NCI-H524 (cell line): ENCODE results near the gene RASAL3.
"Not testable (repeated sequence)": the region's sequence is repeated elsewhere in the genome, so short reads cannot be mapped to it uniquely, and the experiment has no call there.

Source experiments
- DNase-seq, 2 experiments: peaks; one replicate each; lab custom pipeline; 2025; lab: John Stamatoyannopoulos, UW

The RASAL3 gene

GRCh38 chr19:15473821-15474220 lies 9.5 kb upstream of the RASAL3 start:
- DNase-seq, result not testable (repeated sequence)

DNA sequence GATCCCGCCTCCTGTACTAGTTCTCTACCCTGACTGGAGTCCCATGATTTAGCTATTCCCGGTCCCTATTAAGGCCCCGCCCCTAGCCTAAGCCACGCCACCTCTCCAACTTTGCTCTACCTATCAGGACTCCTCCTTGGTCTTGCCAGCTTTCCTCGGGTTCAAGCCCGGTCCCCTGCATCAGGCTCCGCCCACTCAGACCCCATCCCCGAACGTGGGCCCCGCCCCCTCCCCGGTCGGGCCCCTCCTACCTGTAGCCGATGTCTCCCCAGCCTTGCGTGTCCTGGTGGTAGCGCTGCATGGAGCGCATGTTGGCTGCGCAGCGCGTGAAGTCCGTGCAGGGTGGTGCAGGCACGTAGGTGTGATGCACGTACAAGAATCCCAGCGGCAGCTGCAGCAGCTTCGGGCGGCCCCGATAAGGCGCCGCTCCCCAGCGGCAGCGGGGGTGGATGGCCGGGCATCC lies 7.3 kb upstream of the RASAL3 start:
- no peak for DNase-seq

DNA sequence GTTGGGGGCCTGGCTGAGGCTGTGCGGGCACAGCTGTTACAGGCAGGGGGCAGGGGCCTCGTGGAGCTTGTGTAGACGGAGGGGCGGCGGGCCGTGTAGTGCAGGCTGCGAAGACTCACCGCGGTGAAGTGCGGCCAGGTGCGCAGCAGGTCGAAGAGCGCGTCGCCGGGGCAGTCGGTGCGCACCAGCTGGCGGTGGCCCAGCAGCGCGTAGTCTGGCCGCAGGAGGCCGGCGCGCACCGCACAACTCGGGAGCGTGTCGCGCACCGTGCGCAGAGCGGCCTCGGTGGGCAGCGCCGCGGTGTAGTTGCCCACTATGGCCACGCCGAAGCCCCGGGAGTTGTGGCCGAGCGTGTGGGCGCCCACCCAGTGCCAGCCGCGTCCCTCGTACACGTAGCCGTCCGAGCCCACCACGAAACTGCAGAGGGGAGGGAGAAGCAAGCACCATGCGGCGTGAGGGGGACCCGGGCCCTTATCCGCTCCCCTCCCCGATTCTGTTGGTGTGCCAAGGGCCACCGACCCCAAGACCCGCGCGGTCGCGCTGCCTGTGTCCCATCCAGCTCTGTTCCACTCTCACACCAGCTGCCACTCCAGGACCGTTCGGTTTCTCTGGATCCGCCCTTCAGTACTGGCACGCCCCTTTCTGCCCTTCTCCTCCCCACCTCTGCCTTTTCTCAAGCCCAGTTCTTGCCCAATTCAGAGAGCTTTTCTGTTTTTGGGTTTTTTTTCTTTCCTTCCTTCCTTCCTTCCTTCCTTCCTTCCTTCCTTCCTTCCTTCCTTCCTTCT lies 5.4 kb upstream of the RASAL3 start:
- no peak for DNase-seq

DNA sequence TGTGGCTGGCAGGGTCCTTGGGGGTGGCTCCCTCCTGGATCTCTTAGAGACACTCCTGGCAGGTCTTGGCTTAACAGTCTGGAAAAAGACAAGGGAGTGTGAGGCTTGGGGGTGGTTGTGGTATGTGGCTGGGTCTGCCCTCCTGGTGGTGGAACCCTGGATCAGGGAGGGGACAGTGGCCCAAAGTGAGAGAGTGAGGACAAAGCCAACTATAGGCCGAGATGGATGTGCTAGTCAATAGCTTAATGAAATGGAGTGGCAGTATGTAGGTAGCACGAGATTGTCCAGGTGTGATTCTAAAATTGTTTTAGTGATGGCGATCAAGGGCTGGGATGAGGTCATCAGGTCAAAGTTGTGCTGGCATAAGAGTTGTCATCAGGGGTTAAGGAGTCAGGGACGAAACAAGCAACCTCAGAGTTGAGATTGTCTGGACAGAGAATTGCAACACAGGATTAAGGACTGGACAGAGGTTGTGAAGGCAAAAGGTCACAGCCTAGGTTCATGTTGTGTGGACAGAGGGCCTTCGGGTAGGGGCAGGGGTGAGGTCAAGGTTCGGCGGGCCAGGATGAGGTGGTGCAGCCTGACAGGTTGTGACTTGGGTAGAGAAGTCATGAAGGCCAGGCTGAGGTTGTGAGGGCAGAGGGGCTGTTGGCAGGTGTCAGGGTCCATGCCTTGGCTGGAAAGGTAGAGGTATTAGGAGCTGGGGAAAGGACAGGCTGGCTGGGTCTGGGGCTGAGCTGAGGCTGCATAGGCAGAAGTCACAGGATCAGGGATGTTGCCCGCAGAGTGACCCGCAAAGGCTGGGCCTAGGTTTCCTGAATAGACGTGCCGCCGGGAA lies 4.5 kb upstream of the RASAL3 start:
- DNase-seq, result no peak

DNA sequence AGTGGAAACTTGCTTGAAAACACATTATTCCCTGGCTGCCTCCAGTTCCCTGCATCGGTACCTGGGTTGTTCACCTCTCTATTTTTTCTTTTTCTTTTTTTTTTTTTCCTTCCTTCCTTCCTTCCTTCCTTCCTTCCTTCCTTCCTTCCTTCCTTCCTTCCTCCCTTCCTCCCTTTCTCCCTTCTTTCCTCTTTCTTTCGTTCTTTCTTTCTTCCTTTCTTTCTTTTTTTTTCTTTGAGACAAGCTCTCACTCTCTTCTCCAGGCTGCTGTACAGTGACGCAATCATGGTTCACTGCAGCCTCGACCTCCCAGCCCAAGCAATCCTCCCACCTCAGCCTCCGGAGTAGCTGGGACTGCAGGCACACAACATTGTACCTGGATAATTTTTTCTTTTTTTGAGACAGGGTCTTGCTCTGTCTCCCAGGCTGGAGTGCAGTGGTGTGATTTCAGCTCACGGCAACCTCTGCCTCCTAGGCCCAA lies 3.4 kb upstream of the RASAL3 start:
- DNase-seq, result no peak

DNA sequence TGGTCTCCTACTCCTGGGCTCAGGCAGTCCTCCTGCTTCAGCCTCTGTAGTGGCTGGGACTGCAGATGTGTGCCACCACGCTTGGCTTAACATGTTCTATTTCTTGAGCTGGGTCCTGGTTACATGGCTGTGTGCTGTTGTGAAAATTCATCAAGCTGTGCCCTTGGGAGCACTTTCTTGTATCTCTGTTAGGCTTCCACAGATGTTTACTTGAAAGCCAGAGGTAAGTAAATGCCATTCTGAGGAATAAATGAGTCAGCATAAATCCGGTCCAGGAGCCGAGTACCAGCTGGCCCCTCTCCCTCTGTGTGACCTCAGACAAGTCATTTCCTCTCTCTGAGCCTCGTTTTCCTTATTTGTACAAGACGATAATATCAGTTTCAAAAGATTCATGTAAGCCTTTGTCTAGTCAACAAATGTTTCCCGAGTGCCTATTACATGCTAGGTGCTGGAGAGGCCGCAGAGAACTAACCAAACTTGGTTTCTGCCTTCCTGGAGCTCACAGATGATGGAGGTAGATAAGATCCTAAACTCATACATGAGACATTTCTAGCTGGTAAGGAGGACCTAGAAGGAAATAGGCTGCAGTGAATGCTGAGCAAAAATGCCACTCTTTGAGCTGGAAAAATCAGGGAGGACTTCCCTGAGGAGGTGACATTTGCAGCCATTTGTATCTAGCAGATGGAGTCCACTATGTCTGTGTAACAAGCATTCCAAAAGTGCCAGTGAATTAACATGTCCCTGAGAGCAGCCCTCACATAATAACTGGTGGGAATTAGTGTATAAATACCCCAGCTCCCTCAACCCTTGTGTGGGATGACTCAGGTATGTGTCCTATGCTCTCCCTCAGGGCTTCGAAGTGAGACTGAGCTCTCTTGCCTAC lies 2.7 kb upstream of the RASAL3 start:
- no peak for DNase-seq

DNA sequence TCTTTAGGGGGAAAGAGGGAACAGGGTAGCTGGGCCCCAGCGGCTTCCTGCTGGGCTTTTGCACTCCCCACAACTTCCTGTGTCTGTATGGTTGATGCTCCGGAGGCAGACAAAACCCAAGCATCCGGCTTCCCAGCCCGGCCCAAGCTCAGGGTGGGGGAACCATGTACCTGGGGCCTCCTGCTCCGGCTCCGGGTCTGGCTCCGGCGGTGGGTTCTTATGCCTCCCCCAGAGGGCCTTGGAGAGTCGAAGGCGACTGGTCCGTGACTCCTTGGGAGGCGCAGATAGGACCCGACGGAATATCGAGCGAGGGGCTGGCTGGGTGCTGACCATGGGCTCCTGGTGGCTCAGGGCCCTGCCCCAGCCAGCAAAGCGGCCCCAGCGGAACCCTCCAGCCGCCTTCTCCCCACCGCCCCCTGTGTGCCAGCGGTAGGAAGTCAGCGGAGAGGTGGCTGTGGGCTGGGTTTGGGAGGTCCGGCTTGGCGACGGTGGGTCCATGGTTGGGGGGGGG lies 428 bp downstream of the RASAL3 start:
- DNase-seq, result no peak

DNA sequence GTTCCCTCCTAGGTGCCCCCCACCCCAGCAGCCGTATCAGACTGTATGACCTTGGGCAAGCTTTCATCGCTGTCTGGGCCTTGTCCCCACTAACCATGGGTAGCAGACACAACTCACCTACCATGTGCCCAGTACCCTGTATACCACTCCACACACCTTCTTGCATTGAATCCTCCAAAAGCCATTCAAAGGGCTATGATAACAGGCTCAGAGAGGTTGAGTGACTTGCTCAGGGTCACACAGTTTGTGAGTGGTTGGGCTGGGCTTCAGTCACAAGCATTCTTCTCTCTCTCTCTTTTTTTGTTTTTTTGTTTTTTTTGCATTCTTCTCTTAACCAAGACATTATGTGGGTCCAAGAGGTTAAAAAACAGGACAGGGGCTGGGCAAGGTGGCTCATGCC lies 2.6 kb downstream of the RASAL3 start:
- no peak for DNase-seq

- no peak for DNase-seq
Measured at GRCh38 chr19:15457701-15458484, 6.5 kb downstream of the RASAL3 start.

- DNase-seq, result peak in 1 of 2 experiments; percentile 12
Measured at GRCh38 chr19:15456871-15457700, 7.3 kb downstream of the RASAL3 start.

DNA sequence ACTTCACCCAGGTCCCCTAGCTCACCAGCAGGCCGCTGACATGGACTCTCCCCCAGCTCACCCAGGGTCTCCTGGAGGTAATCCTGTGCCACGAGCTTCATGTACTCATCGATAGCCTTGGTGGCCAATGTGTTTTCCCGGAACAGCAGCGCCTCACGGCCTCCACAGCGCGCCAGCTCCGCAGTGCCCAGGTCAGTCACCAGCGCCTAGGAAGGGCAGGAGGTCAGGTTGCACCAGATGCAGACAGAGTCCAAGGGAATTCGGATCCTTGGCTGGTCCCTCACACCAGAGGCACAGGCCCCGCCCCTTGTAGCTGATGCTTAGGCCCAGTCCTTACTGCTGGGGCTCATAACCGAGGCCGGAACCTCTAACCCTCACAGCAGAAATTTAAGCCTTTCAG lies 7.9 kb downstream of the RASAL3 start:
- no peak for DNase-seq

DNA sequence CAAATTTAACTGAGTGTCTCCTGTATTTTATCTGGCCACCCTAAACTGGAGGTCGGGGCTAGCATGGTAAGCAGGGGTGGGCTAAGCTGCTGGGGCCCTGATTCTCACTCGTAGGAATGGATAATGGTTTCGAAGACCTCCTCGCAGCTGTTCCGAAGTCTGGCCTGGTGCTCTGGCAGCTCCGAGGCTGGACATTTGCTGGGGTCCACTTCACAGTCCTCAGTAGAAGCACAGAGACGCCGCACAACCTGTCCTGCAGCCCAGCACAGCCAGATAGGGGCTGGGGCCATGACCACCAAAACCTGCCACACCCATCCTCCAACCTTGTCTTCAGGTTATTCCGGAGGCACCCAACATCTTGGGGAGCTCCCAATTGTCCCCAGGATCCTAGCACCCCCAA lies 8.3 kb downstream of the RASAL3 start:
- no peak for DNase-seq

DNA sequence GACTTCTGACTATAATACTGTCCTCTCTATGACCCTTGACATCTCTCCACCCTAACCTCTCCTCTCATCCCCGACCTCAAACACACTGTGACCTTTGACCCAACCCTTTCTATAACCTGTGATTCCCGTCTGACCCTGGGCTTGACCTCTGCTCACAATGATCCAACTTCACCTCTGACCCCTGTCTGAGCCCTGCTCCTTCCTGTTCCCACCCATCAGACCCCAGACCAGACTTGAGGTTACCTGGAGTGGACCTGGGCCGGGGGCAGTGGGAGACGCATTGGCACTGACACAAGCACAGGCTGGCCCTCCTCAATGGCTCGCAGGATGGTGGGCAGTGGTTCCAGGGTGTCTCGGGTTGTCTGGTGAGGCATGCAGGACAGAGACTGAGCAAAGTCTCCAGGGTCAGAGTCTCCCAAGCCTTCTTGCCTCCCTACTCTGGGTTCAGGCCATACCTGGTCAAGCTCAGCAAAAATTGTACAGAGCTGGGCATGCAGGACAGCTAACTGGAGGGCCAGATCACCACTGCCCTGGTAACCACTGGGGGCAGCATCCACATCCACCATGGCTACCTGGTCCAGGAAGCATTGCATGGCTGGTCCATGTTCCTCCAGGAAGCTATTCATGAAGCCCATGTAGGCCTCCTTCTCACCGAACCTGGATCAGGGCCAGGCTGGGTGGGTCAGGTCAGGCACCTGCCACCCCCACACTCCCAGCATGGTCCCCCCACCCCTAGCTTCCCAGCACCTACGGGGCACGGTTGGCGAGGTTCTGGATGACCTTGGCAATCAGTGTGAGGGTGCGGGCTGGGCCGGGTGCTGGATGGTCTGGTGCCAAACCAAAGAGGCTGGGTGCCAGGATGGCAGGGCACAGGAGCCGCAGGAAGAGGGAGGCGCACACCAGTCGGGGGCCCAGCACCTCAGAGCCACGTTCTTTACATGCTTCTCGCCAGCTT lies 10.2 kb downstream of the RASAL3 start:
- no peak for DNase-seq

DNA sequence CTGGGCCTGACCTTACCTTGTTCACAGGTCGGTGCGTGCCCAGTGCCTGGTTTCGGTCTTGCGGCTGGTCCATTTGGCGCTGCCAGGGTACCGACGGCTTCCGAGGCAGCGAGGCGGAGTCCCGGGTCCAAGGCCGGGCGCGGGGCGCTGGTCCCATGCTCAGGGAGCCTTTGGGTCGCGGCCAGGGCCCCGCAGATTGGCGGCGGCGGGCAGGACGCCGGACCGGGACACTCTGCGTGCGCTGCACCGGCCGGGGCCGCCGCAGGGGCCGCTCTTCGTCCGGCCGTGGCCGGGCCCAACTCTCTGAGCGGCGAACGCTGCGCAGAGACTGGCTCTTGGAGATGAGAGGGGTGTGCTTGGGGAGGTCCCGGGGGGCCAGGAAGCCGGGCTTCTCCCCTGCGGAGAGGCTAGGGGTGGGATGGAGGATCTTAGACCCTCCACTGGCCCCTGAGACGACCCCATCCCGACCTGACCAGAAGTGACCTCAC lies 11.2 kb downstream of the RASAL3 start:
- DNase-seq, result no peak

- peak; percentile 44 to 70 for DNase-seq
Measured at GRCh38 chr19:15452111-15453047, 12.0 kb downstream of the RASAL3 start.

DNA sequence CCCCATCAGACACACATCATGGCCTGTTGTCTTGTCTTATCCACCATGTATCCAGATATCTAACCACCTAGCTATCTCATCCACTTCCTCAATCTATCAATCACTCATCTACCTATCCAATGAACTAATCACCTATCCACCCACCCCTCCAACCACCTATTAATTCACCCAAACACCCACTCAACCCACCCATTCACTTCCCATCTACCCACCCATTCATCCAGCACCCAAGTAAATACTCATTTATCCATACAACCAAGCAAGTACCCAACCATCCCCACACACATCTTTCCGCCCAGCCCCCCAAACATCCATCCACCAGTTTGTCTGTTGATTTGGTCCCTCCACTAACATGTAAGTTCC lies 13.8 kb downstream of the RASAL3 start:
- no peak for DNase-seq

DNA sequence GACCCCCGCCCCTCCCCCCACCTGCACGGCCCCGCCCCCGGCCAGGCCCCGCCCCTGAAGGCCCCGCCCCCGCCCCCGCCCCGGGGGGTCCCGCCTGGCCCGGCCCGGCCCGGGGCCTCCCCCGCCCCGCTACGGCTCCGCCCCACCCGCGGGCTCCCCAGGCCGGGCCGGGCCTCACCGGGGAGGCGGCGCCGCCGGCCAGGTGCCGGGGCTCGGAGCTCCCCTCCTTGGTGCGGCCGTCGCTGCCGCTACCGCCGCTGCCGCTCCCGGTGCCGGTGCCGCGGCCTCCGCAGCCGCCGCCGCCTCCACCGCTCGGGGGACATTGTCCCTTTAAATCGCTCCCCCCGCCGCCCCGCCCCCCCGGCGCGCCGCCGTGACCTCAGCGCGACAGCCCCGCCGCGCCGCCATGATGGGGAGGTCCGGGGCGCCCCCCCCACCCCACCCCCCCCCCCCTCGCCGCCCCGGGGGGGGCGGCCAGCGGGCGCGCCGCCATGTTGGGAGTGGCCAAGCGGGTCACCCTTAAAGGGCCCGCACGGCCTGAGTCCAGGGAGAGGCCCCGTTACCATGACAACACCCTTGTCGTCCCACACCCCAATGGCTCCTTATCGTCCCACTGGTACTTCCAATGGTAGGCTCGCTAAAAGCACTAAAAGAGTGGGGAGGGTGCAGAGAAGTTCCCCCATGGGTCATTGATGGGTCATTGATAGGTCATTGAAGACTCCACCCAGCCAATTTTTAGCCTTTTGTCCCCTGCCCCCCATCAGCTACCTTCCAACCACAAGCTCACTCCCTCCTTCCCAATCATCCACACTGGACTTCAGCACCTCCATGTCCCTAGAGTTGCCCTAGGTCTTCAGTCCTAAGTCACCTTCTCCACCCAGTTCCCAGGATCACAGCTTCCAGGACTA lies 14.5 kb downstream of the RASAL3 start, which contains the start of gene WIZ:
TSS of gene WIZ (minus strand) at position 337 of the 908 bp plus-strand sequence. CDS start 1,649 bp downstream, outside the sequence.
- DNase-seq, result peak; percentile 20 to 76
